Measurements from ENCODE around the gene BTBD17. TPM values are rescaled to one million over a fixed set of nuclear protein-coding genes. Genes with fewer than 3 reads are reported as not detected.

BTBD17 gene
- total and polyA plus RNA-seq, 2 of the 8 experiments (the other 6 are each of a cell fraction or from before 2014, with no cell fraction given), result 7.0 to 14.8 TPM

- DNase-seq (ENCODE audit: low read depth in 1 of 2, low spot score in 2 of 2), result no peak
- POLR2A ChIA-PET (ENCODE audit: partially characterized antibody), result interaction anchor here (1.2 kb wide), 1 partner anchor 12 kb away, joined by 6 read pairs; no protein-coding TSS in a partner anchor
Measured at GRCh38 chr17:74367206-74367605, 5.5 kb upstream of the BTBD17 start, which contains the start of gene GPR142. GPR142 (plus strand) TSS chr17:74367506; CDS start chr17:74369541, 2,035 bp downstream.

More at GRCh38 chr17:74367206-74367605, 5.5 kb upstream of the BTBD17 start, which contains the start of gene GPR142:
- Histone ChIP-seq H4K5ac (ENCODE audit: insufficient read length, low read depth, low read length) (no peak within 1 kb of the TSS), H3K27me3 (replicated peaks in 1 of 4; ENCODE audit: control insufficient read depth in 3 of 4, extremely low read depth in 1 of 4, insufficient read depth in 3 of 4, low read length in 3 of 4) (no peaks in the 10 kb centered on the region; a peak in 3 of 7 replicates), H2BK20ac (ENCODE audit: low read length) (no peak within 1 kb of the TSS), H3K23ac (ENCODE audit: insufficient read length) (no peak within 1 kb of the TSS), H3K4ac (replicated peaks; ENCODE audit: insufficient read length, low read depth, low read length) (no peak within 1 kb of the TSS), H3K56ac (replicated peaks; ENCODE audit: insufficient read length, low read depth, low read length) (no peak within 1 kb of the TSS), H3K18ac (ENCODE audit: extremely low read depth, low read length) (no peak within 1 kb of the TSS), H3K27ac (ENCODE audit: low read depth, low read length) (no peak within 1 kb of the TSS), H3K4me2 (ENCODE audit: insufficient read depth in 1 of 2, low read depth in 2 of 2, low read length in 2 of 2) (no peak within 1 kb of the TSS), H3K79me2 (ENCODE audit: control insufficient read depth in 1 of 2, insufficient read depth in 2 of 2, low read length in 2 of 2) (no peaks in the 10 kb centered on the region), H2BK120ac (replicated peaks; ENCODE audit: low read depth, low read length) (peak within 1 kb of the TSS; percentile 47), H2BK15ac (ENCODE audit: low read length) (no peak within 1 kb of the TSS; the same call in 1 of the 2 replicates), H3K36me3 (ENCODE audit: control insufficient read depth in 2 of 4, insufficient read depth in 4 of 4, low read length in 3 of 4) (no peaks in the 10 kb centered on the region), H3K9me3 (ENCODE audit: insufficient read depth in 2 of 2, low read depth in 1 of 2, low read length in 1 of 2) (peaks cover 0 to 5% of the 10 kb centered on the region in 2 experiments; a peak in 1 of 4 replicates), H2AFZ (ENCODE audit: low read length) (no peak within 1 kb of the TSS), H2BK5ac (ENCODE audit: low read depth, low read length) (no peak within 1 kb of the TSS; the same call in 1 of the 2 replicates), H2BK12ac (ENCODE audit: low read depth, low read length) (no peak within 1 kb of the TSS), H3K23me2 (ENCODE audit: low read depth, low read length) (no peaks in the 10 kb centered on the region; the same call in 1 of the 2 replicates), H4K91ac (replicated peaks; ENCODE audit: insufficient read length, low read length) (peak within 1 kb of the TSS; percentile 77), H3K4me3 (ENCODE audit: extremely low read depth in 1 of 4, insufficient read depth in 2 of 4, low read depth in 3 of 4, low read length in 4 of 4) (no peak within 1 kb of the TSS), H3K14ac (ENCODE audit: insufficient read length) (no peak within 1 kb of the TSS), H3K4me1 (replicated peaks in 1 of 4; ENCODE audit: control insufficient read depth in 3 of 4, insufficient read depth in 4 of 4, low read length in 3 of 4) (peaks cover 0 to 22% (median 14%) of the 10 kb centered on the region in 4 experiments; a peak in 6 of 7 replicates), H2AK5ac (ENCODE audit: low read depth, low read length) (no peak within 1 kb of the TSS), H4K8ac (ENCODE audit: extremely low read depth, insufficient read depth, low read length) (no peak within 1 kb of the TSS; the same call in 1 of the 2 replicates), H3K79me1 (ENCODE audit: low read depth, low read length) (no peaks in the 10 kb centered on the region), H4K20me1 (replicated peaks in 1 of 2; ENCODE audit: control insufficient read depth in 1 of 2, insufficient read depth in 2 of 2, low read length in 2 of 2) (no peaks in the 10 kb centered on the region), H3K9ac (replicated peaks in 1 of 4; ENCODE audit: extremely low read depth in 1 of 4, low read depth in 3 of 4, low read length in 3 of 4) (no peak within 1 kb of the TSS)
- no peak for FAIRE-seq
- WGBS, 2 experiments (ENCODE audit: extremely low coverage in 1 of 2, insufficient coverage in 1 of 2, insufficient read length in 1 of 2, insufficient replicate concordance in 2 of 2, low coverage in 1 of 2, low lambda C conversion rate in 2 of 2, missing lambda C conversion rate in 1 of 2), result 95% methylated on average over 4 of the region's 5 CpGs; no CpG with 5 or more reads in 1 of the 2 experiments
- CTCF ChIA-PET (ENCODE audit: partially characterized antibody), result interaction anchor here (0.6 to 9.2 kb wide), 40 partner anchors 7 to 296 kb away, joined by 3 to 106 read pairs (median 9); no protein-coding TSS in a partner anchor
- TF ChIP-seq ZNF274 (IDR thresholded peaks at IDR 0.05; ENCODE audit: borderline replicate concordance, extremely low read depth, low read length) (no peak), EGR1 (IDR thresholded peaks at IDR 0.05; ENCODE audit: borderline replicate concordance, low read depth, low read length) (no peak), CHD2 (IDR thresholded peaks at IDR 0.05; ENCODE audit: low read length) (no peak), ATF2 (IDR thresholded peaks at IDR 0.05; ENCODE audit: low read length) (no peak), SP1 (IDR thresholded peaks at IDR 0.05; ENCODE audit: low read depth, low read length) (no peak), CTBP2 (IDR thresholded peaks at IDR 0.05; ENCODE audit: borderline replicate concordance, insufficient read depth, insufficient read length, low read length) (no peak), CREB1 (IDR thresholded peaks at IDR 0.05) (no peak), BRCA1 (IDR thresholded peaks at IDR 0.05; ENCODE audit: low read depth, low read length) (no peak), POU5F1 (IDR thresholded peaks at IDR 0.05; ENCODE audit: low read depth, low read length) (no peak)
